ENCODE results near the gene SRGAP1.

Gene SRGAP1

DNA sequence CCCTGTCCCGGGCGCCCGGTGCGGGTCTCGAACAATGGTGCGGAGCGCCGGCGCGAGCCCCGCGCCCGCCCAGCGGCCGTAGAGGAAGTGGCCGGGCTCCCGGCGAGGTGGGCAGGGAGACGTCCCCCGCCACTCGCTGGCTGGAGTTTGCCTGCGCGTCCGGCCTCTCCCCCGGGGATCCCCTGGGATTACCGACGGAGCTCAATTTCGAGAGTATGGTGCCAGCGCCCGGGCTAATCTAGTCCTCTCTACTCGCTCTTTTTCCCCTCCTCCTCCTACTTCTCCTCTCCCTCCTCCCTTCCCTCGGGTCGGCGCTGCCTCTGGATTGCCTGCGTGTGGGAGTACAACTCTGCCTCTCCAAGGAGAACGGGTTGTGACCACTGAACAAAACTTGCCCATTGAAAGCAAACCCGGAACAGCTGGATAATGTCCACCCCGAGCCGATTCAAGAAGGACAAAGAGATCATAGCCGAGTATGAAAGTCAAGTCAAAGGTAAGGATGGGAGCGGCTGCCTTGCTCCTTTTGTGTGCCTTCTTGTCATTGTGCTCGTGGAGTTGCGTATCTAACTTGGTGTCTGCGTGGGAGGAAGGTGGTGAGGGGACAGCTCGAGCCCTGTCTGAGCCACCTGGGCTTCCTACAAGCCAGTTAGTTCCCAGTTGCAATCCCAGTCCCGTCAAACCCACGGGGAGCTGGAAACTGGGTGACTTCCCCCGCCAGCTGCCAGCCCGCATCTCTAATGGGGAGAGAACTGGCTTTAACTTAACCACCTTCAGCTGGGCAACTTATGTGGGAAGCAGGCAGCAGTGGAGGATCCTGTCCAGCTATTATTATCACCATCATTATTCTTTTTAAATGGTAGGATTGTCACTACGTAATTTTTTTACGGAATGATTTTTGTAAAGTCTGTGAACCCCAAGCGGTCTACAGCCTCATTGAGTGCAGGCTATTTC, at the start of gene SRGAP1:
TSS of gene SRGAP1 (plus strand) at position 310 of the 951 bp plus-strand sequence. CDS start at position 427, 117 bp downstream.
- DNase-seq (ENCODE audit: extremely low read depth, low read depth) = peak; percentile 58

DNA sequence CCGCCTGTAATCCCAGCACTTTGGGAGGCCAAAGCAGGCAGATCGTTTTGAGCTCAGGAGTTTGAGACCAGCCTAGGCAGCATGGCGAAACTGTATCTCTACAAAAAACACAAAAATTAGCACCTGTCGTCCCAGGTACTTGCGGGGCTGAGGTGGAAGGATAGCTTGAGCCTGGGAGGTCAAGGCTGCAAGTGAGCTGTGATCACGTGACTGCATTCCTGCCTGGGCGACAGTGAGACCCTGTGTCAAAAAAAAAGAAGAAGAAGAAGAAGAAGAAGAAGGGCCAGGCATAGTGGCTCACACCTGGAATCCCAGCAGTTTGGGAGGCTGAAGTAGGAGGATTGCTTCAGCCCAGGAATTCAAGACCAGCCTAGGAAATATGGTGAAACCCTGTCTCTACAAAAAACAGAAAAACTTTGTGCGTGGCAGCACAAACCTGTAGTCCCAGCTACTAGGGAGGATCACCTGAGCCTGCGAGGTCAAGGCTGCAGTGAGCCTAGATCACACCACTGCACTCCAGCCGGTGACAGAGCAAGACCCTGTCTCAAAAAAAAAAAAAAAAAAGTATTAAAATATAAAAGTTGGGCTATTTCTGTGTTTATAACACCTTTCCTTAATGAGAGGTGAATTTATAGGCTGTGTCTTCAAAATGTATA, 49.3 kb upstream of the SRGAP1 start:
- TF ChIP-seq, protein P1, sequence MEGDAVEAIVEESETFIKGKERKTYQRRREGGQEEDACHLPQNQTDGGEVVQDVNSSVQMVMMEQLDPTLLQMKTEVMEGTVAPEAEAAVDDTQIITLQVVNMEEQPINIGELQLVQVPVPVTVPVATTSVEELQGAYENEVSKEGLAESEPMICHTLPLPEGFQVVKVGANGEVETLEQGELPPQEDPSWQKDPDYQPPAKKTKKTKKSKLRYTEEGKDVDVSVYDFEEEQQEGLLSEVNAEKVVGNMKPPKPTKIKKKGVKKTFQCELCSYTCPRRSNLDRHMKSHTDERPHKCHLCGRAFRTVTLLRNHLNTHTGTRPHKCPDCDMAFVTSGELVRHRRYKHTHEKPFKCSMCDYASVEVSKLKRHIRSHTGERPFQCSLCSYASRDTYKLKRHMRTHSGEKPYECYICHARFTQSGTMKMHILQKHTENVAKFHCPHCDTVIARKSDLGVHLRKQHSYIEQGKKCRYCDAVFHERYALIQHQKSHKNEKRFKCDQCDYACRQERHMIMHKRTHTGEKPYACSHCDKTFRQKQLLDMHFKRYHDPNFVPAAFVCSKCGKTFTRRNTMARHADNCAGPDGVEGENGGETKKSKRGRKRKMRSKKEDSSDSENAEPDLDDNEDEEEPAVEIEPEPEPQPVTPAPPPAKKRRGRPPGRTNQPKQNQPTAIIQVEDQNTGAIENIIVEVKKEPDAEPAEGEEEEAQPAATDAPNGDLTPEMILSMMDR (IDR thresholded peaks at IDR 0.05; ENCODE audit: low read depth, low read length) = no peak
- DNase-seq (ENCODE audit: extremely low read depth, low read depth) = no peak

More for the DNA sequence above, at the start of gene SRGAP1:
- TF ChIP-seq, protein P1 (IDR thresholded peaks at IDR 0.05; ENCODE audit: low read depth, low read length) = peak; percentile 41

DNA sequence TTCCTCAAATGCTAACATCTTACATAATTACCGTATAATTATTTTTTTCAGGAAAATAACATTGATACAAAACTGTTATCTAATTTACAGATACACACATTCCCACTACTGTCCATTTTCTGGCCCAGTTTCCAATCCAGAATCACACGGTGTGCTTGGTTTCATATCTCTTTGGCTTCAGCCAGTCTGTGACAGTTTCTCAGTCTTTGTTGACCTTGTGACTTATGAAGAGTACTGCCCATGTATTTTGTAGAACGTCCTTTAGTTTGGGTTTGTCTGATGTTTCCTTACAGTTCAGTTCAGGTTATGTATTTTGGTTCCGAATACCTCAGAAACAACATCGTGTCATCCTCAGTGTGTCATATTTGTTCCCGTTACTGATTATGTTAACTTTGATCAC, 48.6 kb upstream of the SRGAP1 start:
- DNase-seq (ENCODE audit: extremely low read depth, low read depth) = no peak
- TF ChIP-seq, protein P1 (IDR thresholded peaks at IDR 0.05; ENCODE audit: low read depth, low read length) = no peak

DNA sequence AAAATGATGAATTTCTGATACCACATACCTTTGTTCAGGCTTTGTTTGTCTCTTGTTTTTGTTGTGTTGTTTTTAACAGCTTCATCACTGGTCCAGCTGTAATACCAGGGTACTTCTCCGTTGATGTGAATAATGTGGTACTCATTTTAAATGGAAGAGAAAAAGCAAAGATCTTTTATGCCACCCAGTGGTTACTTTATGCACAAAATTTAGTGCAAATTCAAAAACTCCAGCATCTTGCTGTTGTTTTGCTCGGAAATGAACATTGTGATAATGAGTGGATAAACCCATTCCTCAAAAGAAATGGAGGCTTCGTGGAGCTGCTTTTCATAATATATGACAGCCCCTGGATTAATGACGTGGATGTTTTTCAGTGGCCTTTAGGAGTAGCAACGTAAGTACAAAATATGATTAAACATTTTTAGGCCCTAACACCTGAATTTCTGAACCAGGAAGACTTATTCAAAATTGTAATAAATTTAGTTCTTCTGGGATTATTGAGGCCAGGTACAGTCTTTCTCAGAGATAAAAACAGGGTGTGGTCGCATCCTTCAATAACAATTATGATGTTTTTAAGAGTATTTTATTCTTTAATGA, 42.4 kb upstream of the SRGAP1 start:
- DNase-seq (ENCODE audit: extremely low read depth, low read depth) = no peak
- TF ChIP-seq, protein P1 (IDR thresholded peaks at IDR 0.05; ENCODE audit: low read depth, low read length) = peak; percentile 55

DNA sequence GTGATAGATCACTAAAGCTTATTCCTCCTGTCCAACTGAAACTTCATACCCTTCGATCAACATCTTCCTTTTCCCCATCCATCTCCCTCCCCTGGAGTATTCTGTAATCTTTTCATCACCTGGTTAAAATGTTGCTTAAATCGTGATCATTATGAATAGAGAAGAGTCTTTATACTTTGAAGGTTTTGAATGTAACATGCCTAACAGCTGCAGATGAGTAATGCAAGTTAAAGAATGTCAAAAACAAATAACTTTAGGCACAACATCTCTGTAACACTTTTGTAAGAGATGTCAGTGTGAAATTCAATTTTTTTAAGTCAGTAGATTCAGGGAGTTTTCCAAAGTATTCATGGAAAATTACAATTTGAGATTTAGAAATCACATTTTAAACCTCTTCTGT, 39.8 kb upstream of the SRGAP1 start:
- TF ChIP-seq, protein P1 (IDR thresholded peaks at IDR 0.05; ENCODE audit: low read depth, low read length) = no peak
- DNase-seq (ENCODE audit: extremely low read depth, low read depth) = no peak

DNA sequence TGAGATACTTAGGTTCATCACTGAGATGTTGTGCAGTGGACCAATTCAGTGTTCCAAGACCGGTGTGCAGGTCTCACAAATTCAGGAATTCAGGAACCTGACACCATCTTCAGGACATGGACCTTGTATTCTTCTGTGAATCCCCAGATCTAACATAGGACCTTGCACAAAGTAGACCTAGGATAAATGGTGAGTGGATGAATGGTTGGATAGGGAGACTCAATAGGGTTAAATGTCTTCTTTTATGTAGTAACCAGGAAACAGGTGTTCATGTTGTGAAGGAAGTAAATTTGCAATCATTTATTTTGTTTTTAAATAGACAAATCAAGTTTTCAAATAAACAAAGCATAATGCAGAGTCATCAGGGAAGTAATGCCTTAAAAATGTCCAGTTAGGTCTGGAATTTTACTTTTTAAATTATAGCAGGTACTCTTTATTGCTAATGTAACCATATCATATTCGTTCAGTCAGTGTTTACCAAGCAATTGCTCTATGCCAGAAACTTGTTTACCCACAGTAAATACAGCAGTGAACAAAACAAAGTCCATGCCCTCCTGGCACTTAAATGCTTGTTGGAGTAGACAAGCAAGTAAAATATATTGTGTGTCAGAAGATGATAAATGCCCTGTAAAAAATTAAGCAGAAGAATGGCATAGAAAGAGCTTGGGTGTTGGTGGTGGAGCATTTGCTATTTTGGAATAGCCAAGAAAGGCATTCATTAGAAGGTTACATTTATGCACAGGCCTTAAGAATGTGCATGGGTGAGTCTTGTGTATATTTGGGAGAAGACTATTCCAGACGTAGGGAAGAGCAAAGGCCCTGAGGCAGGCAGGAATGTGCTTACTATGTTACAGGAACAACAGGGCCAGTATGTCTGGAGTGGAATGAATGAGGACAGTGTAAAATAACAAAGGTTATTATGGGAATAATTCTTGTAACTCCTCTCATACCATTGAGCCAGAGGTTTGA, 38.5 kb upstream of the SRGAP1 start:
- TF ChIP-seq, protein P1 (IDR thresholded peaks at IDR 0.05; ENCODE audit: low read depth, low read length) = no peak
- no peak for DNase-seq (ENCODE audit: extremely low read depth, low read depth)
